DOHH2 (cell line): ENCODE measurements around the gene BECN2.

Experiments
- H3F3A ChIP-seq: fragments of 200-600 bp; sonication (generic), shearing (Covaris generic); 2 replicates; pipeline ENCODE4 v1.6.0; 2016; ENCODE audit warnings: antibody characterized with exemption, mild to moderate bottlenecking; ENCODE audit not compliant: control insufficient read depth, insufficient read depth
- H3K27ac ChIP-seq: fragments of 200-600 bp; sonication (generic); 2 replicates; pipeline ENCODE4 v1.5.1; 2014; ENCODE audit warnings: low read depth, mild to moderate bottlenecking, low read length, moderate library complexity
- H3K27me3 ChIP-seq: fragments of 200-600 bp; sonication (generic); 2 replicates; pipeline ENCODE4 v1.6.1; 2014; ENCODE audit warnings: mild to moderate bottlenecking, low read length, mixed read lengths; ENCODE audit not compliant: control insufficient read depth
- H3K36me3 ChIP-seq: fragments of 200-600 bp; sonication (generic); 2 replicates; pipeline ENCODE4 v1.6.1; 2014; ENCODE audit warnings: mild to moderate bottlenecking, low read length, moderate library complexity, mixed read lengths; ENCODE audit not compliant: control insufficient read depth
- H3K4me1 ChIP-seq: fragments of 200-600 bp; sonication (generic); 2 replicates; pipeline ENCODE4 v1.6.1; 2014; ENCODE audit warnings: mild to moderate bottlenecking, low read length, mixed read lengths; ENCODE audit not compliant: control insufficient read depth
- H3K4me2 ChIP-seq: fragments of 200-600 bp; sonication (generic); 2 replicates; pipeline ENCODE4 v1.6.0; 2014; ENCODE audit warnings: mild to moderate bottlenecking, low read length, moderate library complexity
- H3K4me3 ChIP-seq: fragments of 200-600 bp; sonication (generic); 2 replicates; pipeline ENCODE4 v1.5.1; 2014; ENCODE audit warnings: mild to moderate bottlenecking, low read length, mixed read lengths
- H3K79me2 ChIP-seq: fragments of 200-600 bp; sonication (generic); 2 replicates; pipeline ENCODE4 v1.6.1; 2014; ENCODE audit warnings: mild to moderate bottlenecking, low read length, mixed read lengths; ENCODE audit not compliant: control insufficient read depth
- H3K9me2 ChIP-seq: fragments of 200-600 bp; sonication (generic); replicated peaks from 2 replicates; pipeline ENCODE4 v1.6.1; 2014; ENCODE audit warnings: mild to moderate bottlenecking, low read length, mixed read lengths; ENCODE audit not compliant: control insufficient read depth
- H3K9me3 ChIP-seq: fragments of 200-600 bp; sonication (generic); 2 replicates; pipeline ENCODE4 v1.6.1; 2014; ENCODE audit warnings: antibody characterized with exemption, low read length, mixed read lengths; ENCODE audit not compliant: control insufficient read depth, insufficient read depth
- H4K20me1 ChIP-seq: fragments of 200-600 bp; sonication (generic); 2 replicates; pipeline ENCODE4 v1.6.0; 2014; ENCODE audit warnings: low read depth, mild to moderate bottlenecking, antibody characterized with exemption, low read length, moderate library complexity; ENCODE audit not compliant: control insufficient read depth, insufficient read depth
- CTCF ChIP-seq: fragments of 200-600 bp; sonication (generic); IDR thresholded peaks from one replicate; pipeline ENCODE4 v1.5.1; 2014; ENCODE audit warnings: antibody characterized with exemption, mild to moderate bottlenecking, low read depth, low read length; ENCODE audit not compliant: poor library complexity, severe bottlenecking
- EZH2phosphoT487 ChIP-seq: fragments of 200-600 bp; sonication (generic); IDR thresholded peaks from 2 replicates; pipeline ENCODE4 v1.6.1; 2017; ENCODE audit warnings: borderline replicate concordance, mild to moderate bottlenecking, antibody characterized with exemption, low read length, moderate library complexity, mixed read lengths

BECN2 gene

GRCh38 chr1:242005866-242006535 is 48.4 kb downstream of the BECN2 start:
- Histone ChIP-seq H3K79me2 (no peaks in the 10 kb centered on the region), H3K4me2 (no peak overlapping the region)

GRCh38 chr1:242006976-242007375 is 49.4 kb downstream of the BECN2 start:
- Histone ChIP-seq H3K9me3 (no peaks in the 10 kb centered on the region), H3K27ac (no peak overlapping the region), H3K4me3 (no peak overlapping the region), H3K4me2 (no peak overlapping the region), H3K36me3 (no peaks in the 10 kb centered on the region), H3K27me3 (peaks cover 8% of the 10 kb centered on the region), H3K9me2 (no peaks in the 10 kb centered on the region), H3K4me1 (no peaks in the 10 kb centered on the region), H4K20me1 (no peaks in the 10 kb centered on the region), H3K79me2 (no peaks in the 10 kb centered on the region), H3F3A (no peaks in the 10 kb centered on the region)
- TF ChIP-seq EZH2phosphoT487, result no peak
- no peak for TF ChIP-seq CTCF

More at GRCh38 chr1:242005866-242006535, 48.4 kb downstream of the BECN2 start:
- H3K9me2 ChIP-seq, result no peaks in the 10 kb centered on the region
- no peak overlapping the region for H3K4me3 ChIP-seq
- no peaks in the 10 kb centered on the region for H3K4me1 ChIP-seq
- H4K20me1 ChIP-seq, result no peaks in the 10 kb centered on the region
- peaks cover 8% of the 10 kb centered on the region for H3K27me3 ChIP-seq
- H3K9me3 ChIP-seq, result no peaks in the 10 kb centered on the region
- TF ChIP-seq CTCF (no peak), EZH2phosphoT487 (no peak)
- H3K27ac ChIP-seq, result no peak overlapping the region
- no peaks in the 10 kb centered on the region for H3F3A ChIP-seq
- H3K36me3 ChIP-seq, result no peaks in the 10 kb centered on the region
